Ovary (tissue), 9 donors: ENCODE measurements around the gene C1orf21. TPM values are rescaled to one million over a fixed set of nuclear protein-coding genes. Genes with fewer than 3 reads are reported as not detected.

ENCODE experiments used
- DNase-seq, 5 donors: peaks; one replicate each; pipeline ENCODE4 v3.0.0-alpha.2; 2019 to 2020
- H3K27ac ChIP-seq, 2 donors: fragments of 200-600 bp; one replicate each; pipeline versions ENCODE4 v1.5.1 to v1.8.0; 2019 to 2022
- H3K27me3 ChIP-seq: fragments of 200-600 bp; one replicate; pipeline ENCODE4 v1.8.0; 2022
- H3K36me3 ChIP-seq: fragments of 200-600 bp; sonication (generic); one replicate; pipeline ENCODE4 v1.5.1; 2019
- H3K4me1 ChIP-seq: one replicate; pipeline ENCODE4 v1.8.1; 2013; ENCODE audit warnings: mild to moderate bottlenecking, moderate library complexity; ENCODE audit not compliant: insufficient read depth
- H3K4me3 ChIP-seq: fragments of 200-600 bp; sonication (generic); one replicate; pipeline ENCODE4 v1.5.1; 2017
- H3K9me3 ChIP-seq, 2 donors: fragments of 200-600 bp in 1 of 2; sonication (generic) in 1 of 2; one replicate each; pipeline versions ENCODE4 v1.5.1 to v1.8.1; 2013 to 2019; ENCODE audit warnings: mild to moderate bottlenecking in 1 of 2, moderate library complexity in 1 of 2
- CTCF ChIP-seq, 3 donors: fragments of 450-650 bp in 2 of 3; fragments of 200-600 bp in 1 of 3; IDR thresholded peaks; one replicate each; pipeline versions ENCODE4 v1.5.1 to v1.8.0; 2016 to 2022; ENCODE audit warnings: antibody characterized with exemption in 3 of 3, mild to moderate bottlenecking in 1 of 3
- EP300 ChIP-seq: sonication (generic); formaldehyde crosslinking; IDR thresholded peaks from one replicate; pipeline ENCODE4 v1.6.1; 2017; ENCODE audit warnings: antibody characterized with exemption
- POLR2A ChIP-seq: fragments of 450-650 bp; IDR thresholded peaks from one replicate; pipeline ENCODE4 v1.6.1; 2017; ENCODE audit warnings: antibody characterized with exemption, mild to moderate bottlenecking, moderate library complexity
- WGBS, 3 donors: extraction: QIAGEN DNeasy Blood & Tissue Kit in 1 of 3; methylation state at CpG; one replicate each; pipeline versions ENCODE4 v1.1.5 to v1.1.7; 2013 to 2017; 5-methylcytosine and 5-hydroxymethylcytosine counted together
- intact Hi-C, 4 donors: fragments of 100-400 bp; cut with DNase I; formaldehyde crosslinking; loops; one replicate each; pipeline versions ENCODE4 v1.11.0 to v1.15.1; 2022 to 2023
- polyA plus RNA-seq, 2 donors: library from polyadenylated mRNA; stranded (reverse); fragments of 200-250 nt in 1 of 2; fragments of 350-450 nt in 1 of 2; fragmentation: Illumina TruSeq in 1 of 2; extraction: RNeasy Lipid Tissue Mini Kit (QIAGEN cat#74804) in 1 of 2; gene quantifications; one replicate each; pipeline ENCODE4 v1.2.3, GENCODE V29; 2013 to 2014
- total RNA-seq, 7 donors: library from RNA; depleted of rRNA in 2 of 7; stranded (reverse); fragments of >200 nt in 2 of 7; fragmentation: NEBNext Ultra II Directional in 3 of 7; extraction: Animal tissue kit (Norgen Biotek cat#: 25700) in 3 of 7; gene quantifications; one replicate each; pipeline versions ENCODE4 v1.1.0 to v1.2.4, GENCODE V29; 2016 to 2023
- donor health status: DM: no; HTN: no; CAD: no; lungs with moderate emphysema.
- donor health status: DM: no; HTN: no; CAD: no.
- donor health status: Bipolar disorder and iron deficiency.
- donor health status: DM: yes; HTN: yes; CAD: no.
- donor health status: DM: no; HTN: no; CAD: no.
- donor health status: DM: yes; HTN: yes; CAD: no.

The C1orf21 gene
- total and polyA plus RNA-seq, 9 donors = 22.9 to 108 (median 59.4) TPM

GRCh38 chr1:184449916-184450315 lies 63.1 kb downstream of the C1orf21 start:
- intact Hi-C loops = no loop called here

GRCh38 chr1:184455786-184456185 lies 69.0 kb downstream of the C1orf21 start:
- no peak for DNase-seq
- Histone ChIP-seq H3K27ac (no peak overlapping the region), H3K4me1 (no peaks in the 10 kb centered on the region), H3K4me3 (no peak overlapping the region), H3K36me3 (no peaks in the 10 kb centered on the region), H3K9me3 (no peaks in the 10 kb centered on the region), H3K27me3 (no peaks in the 10 kb centered on the region)
- TF ChIP-seq EP300 = no peak
- no peak for TF ChIP-seq POLR2A
- intact Hi-C loops = no loop called here
- WGBS, 3 donors = 75 to 89% (median 89%) methylated on average over 1 of the region's 1 CpG

More at GRCh38 chr1:184449916-184450315, 63.1 kb downstream of the C1orf21 start:
- DNase-seq = no peak
- Histone ChIP-seq H3K4me1 (no peaks in the 10 kb centered on the region), H3K27me3 (no peaks in the 10 kb centered on the region), H3K9me3 (no peaks in the 10 kb centered on the region), H3K27ac (no peak overlapping the region), H3K36me3 (no peaks in the 10 kb centered on the region), H3K4me3 (no peak overlapping the region)
- 95 to 98% (median 97%) methylated on average over 4 of the region's 4 CpGs for WGBS, 3 donors
- no peak for TF ChIP-seq POLR2A
- TF ChIP-seq EP300 = no peak
- no peak for TF ChIP-seq CTCF (IDR thresholded peaks at IDR 0.05)

- TF ChIP-seq EP300 (no peak), POLR2A (no peak)
- WGBS, 3 donors = 60 to 75% (median 72%) methylated on average over 3 of the region's 3 CpGs
- H3K4me3 ChIP-seq = no peak overlapping the region
- H3K9me3 ChIP-seq = no peaks in the 10 kb centered on the region
- DNase-seq = no peak
- H3K27ac ChIP-seq = no peak overlapping the region
- intact Hi-C loops = no loop called here
- no peaks in the 10 kb centered on the region for H3K36me3 ChIP-seq
- peaks cover 4% of the 10 kb centered on the region for H3K4me1 ChIP-seq
- H3K27me3 ChIP-seq = no peaks in the 10 kb centered on the region
Measured at GRCh38 chr1:184456189-184456588, 69.4 kb downstream of the C1orf21 start.

- Histone ChIP-seq H3K36me3 (no peaks in the 10 kb centered on the region), H3K27me3 (no peaks in the 10 kb centered on the region), H3K27ac (no peak overlapping the region), H3K4me1 (peaks cover 8% of the 10 kb centered on the region), H3K4me3 (no peak overlapping the region), H3K9me3 (no peaks in the 10 kb centered on the region)
- 91 to 94% (median 91%) methylated on average over 3 of the region's 3 CpGs for WGBS, 3 donors
- intact Hi-C loops = no loop called here
- TF ChIP-seq EP300 = no peak
- TF ChIP-seq CTCF (IDR thresholded peaks at IDR 0.05) = no peak
- no peak for TF ChIP-seq POLR2A
- DNase-seq = no peak
Measured at GRCh38 chr1:184457500-184457899, 70.7 kb downstream of the C1orf21 start.

GRCh38 chr1:184461321-184461720 lies 74.5 kb downstream of the C1orf21 start:
- Histone ChIP-seq H3K27ac (no peak overlapping the region), H3K4me1 (peaks cover 10% of the 10 kb centered on the region), H3K9me3 (no peaks in the 10 kb centered on the region), H3K27me3 (no peaks in the 10 kb centered on the region), H3K4me3 (no peak overlapping the region), H3K36me3 (no peaks in the 10 kb centered on the region)
- 52 to 70% (median 69%) methylated on average over 5 of the region's 5 CpGs for WGBS, 3 donors
- TF ChIP-seq EP300 = no peak
- TF ChIP-seq POLR2A = no peak
- no peak for TF ChIP-seq CTCF (IDR thresholded peaks at IDR 0.05)
- no peak for DNase-seq
- intact Hi-C loops = no loop called here
